ENCODE results near the gene SMAD2.

- TF ChIP-seq, protein P1, sequence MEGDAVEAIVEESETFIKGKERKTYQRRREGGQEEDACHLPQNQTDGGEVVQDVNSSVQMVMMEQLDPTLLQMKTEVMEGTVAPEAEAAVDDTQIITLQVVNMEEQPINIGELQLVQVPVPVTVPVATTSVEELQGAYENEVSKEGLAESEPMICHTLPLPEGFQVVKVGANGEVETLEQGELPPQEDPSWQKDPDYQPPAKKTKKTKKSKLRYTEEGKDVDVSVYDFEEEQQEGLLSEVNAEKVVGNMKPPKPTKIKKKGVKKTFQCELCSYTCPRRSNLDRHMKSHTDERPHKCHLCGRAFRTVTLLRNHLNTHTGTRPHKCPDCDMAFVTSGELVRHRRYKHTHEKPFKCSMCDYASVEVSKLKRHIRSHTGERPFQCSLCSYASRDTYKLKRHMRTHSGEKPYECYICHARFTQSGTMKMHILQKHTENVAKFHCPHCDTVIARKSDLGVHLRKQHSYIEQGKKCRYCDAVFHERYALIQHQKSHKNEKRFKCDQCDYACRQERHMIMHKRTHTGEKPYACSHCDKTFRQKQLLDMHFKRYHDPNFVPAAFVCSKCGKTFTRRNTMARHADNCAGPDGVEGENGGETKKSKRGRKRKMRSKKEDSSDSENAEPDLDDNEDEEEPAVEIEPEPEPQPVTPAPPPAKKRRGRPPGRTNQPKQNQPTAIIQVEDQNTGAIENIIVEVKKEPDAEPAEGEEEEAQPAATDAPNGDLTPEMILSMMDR (IDR thresholded peaks at IDR 0.05), result no peak
- no peak for TF ChIP-seq POLR2AphosphoS5 (IDR thresholded peaks at IDR 0.05; ENCODE audit: insufficient read depth in 1 of 2, low read depth in 1 of 2)
Observed at GRCh38 chr18:47868744-47869143, 61.7 kb downstream of the SMAD2 start.
